HG02973 (cell line): Measurements from ENCODE around the gene B4GALNT3.
"Not testable (repeated sequence)": the region's sequence is repeated elsewhere in the genome, so short reads cannot be mapped to it uniquely, and the experiment has no call there.

Source experiments
- ATAC-seq: cut with Tn5 transposase; IDR thresholded peaks from one replicate; pipeline ENCODE4 v1.9.1; 2021; ENCODE audit warnings: moderate library complexity; ENCODE audit not compliant: unreplicated experiment

B4GALNT3 gene

DNA sequence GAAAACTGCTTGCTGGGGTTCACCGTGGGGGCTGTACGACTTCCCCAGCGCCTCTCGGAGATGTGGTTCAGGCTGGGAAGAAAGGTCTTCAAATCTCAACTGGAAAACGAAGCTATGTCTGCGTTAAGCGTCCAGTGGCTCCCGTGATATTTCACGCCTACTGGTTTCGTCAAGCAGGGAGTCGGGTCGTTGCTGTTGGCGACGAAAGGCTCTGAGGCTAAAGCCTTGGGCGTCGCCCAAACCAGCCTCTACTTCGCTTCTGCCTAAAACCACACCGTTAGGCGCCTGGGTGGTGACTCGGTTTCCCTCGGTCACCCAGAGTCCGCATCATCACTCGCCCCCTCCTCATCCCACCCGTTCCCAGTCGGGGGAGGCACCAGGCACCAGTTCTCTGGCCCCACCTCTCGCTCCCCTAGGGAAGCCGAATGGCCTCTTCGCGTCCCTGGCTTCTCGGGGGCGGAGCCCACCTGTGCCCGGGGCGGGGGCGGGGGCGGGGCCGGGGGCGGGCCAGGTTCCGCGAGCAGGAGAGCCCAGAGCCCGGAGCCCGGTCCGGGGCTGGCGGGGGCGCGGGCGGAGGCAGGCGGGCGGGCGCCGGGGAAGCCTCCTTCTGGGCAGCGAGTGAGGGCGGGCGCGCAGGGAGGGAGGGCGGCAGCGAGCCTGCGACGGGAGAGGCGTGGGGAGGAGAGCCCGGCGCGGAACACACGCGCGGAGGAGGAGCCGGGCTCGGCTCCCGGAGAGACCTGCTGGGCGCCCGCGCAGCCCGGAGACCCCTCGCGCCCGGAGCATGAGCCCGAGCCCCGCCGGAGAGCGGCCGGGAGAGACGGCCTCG is at the start of gene B4GALNT3:
B4GALNT3 (plus strand) TSS at position 510 of the 829 bp plus-strand sequence. CDS start 438 bp downstream, outside the sequence.
- ATAC-seq, result no peak

DNA sequence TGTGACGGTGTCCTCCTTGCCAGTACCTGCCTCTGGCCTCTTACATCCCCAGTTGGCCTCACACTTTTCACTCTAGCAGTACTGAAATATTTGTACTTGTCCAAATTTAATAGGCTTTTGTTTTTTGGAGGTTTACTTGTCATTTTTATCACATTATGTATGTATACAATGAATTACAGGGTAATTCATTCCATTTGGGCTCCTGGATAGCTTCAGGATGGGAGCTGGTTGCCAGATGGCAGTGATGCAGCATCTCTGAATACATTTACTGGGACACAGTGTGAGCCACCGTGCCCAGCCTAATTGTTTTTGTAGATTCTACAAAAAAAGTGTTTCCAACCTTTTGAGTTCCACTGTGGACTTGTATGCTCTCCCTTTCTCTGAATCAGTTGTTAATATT is 44.9 kb upstream of the B4GALNT3 start:
- no peak for ATAC-seq

DNA sequence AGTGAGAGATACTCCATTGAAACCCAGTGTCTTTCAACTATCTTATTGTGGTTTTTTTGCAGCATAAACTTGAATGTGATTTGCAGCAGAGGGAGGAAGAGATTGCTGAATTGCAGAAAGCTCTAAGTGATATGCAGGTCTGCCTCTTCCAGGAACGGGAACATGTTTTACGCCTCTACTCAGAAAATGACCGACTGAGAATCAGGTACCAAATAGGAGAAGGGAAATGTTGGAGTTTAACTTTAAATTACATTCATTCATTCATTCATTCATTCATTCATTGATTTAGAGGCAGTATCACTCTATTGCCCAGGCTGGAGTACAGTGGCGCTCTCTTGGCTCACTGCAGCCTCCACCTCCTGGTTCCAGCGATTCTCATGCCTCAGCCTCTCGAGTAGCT is 41.3 kb upstream of the B4GALNT3 start:
- no peak for ATAC-seq

DNA sequence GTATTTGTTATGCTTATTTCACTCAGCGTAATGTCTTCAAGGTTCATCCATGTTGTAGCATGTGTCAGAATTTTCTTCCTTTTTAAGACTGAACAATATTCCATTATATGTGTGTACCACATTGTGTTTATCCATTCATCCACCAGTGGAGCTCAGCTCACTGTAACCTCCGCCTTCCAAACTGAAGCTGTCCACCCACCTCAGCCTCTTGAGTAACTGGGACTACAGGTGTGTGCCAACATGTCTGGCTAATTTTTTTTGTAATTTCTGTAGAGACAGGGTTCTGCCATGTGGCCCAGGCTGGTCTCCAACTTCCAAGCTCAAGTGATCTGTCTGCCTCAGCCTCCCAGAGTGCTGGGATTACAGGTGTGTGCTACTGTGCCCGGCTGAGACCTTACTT is 37.2 kb upstream of the B4GALNT3 start:
- ATAC-seq, result no peak

DNA sequence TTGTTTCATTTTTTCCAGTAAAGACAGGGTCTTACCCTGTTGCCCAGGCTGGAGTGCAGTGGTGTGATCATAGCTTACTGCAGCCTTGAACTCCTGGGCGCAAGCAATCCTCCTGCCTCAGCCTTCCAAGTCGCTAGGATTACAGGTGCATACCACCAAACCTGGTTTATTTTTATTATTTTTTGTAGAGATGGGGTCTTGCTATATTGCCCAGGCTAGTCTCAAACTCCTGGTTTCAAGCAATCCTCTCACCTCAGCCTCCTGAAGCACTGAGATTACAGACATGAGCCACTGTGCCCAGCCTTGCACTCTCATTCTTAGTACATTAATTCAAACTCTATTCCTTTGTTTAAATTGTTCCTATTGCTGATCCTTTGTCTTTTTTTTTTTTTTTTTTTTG is 24.0 kb upstream of the B4GALNT3 start:
- ATAC-seq, result not testable (repeated sequence)

DNA sequence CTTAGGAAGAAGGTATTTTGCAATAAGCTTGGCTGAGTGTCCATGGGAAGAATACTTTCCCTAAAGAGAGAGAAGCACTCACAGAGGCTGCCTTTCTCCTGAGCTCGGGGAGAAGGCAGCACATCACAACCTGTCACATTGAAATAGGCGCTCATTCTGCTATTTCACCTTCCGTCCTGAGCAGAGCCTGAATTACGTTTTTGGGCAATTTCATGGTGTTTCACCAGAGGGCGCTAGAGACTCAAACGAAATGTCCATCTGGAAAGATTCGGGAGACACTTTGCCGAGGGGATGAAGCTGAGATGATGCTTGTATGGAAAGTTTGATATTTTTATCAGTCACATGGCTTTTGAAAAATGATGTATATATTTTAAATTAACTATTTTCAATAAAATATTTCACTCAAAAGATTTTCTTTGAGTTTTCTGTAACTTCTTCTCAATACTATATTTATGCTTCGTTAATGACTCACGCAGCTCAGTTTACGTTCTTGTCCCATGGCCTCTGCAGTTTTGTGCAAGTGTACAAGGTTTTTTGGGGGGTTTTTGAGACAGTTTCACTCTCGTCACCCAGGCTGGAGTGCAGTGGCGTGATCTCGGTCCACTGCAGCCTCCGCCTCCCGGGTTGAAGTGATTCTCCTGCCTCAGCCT is 17.4 kb upstream of the B4GALNT3 start:
- ATAC-seq, result no peak

DNA sequence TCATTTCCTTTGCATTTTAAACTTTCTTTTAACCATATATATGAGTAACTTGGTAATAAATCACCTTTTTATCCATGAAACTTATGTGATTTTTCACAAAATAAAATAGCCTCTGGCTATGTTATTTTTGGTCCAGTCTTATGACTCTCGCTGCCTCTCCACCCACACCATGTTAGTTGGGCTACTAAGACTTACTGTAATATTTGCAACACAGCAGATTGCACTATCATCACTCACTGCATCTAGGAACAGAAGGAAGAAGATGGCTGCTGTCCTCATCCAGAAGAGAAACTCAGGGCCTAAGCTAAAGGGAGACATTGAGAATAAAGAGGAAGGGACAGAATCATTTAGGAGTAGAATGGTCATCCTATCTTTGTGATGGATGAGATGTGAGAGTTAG is 12.6 kb upstream of the B4GALNT3 start:
- no peak for ATAC-seq

DNA sequence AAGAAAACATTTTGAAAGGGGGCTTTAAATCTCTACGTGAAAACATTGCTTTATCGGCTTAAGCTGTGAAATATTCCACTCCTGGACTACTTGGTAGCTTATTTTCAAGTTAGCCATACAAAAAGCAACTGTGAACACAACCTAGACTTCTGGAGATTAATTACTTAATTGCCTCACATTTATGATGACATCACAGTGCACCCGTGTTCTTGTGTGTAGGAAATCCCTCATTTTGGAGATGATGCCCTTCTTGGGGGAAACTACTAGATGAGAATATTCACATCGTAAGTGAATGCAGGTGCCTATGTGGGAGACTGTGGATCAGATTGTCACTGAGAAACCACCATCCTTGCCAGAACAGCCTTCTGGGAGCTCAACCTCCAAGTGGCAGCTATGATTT is 10.5 kb upstream of the B4GALNT3 start:
- no peak for ATAC-seq

DNA sequence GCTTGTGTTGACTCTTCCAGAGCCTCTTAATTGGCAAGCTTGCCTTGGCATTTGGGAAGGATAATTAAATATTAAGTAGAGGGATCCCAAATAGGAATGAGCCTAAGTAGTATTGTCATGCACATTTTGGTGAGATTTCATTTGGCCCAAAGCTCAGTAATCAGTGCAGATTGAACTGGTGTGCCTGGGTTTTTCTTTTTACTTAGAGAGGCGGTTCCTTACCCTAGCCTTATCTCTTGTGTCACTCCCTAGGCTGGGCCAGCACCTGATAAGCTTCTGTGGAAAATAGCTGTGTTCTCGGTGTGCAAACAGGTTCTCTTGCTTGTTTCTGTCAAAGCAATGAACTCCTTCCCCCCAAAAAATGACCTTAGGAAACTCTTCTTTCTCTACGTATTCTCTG is 9.3 kb upstream of the B4GALNT3 start:
- ATAC-seq, result no peak

DNA sequence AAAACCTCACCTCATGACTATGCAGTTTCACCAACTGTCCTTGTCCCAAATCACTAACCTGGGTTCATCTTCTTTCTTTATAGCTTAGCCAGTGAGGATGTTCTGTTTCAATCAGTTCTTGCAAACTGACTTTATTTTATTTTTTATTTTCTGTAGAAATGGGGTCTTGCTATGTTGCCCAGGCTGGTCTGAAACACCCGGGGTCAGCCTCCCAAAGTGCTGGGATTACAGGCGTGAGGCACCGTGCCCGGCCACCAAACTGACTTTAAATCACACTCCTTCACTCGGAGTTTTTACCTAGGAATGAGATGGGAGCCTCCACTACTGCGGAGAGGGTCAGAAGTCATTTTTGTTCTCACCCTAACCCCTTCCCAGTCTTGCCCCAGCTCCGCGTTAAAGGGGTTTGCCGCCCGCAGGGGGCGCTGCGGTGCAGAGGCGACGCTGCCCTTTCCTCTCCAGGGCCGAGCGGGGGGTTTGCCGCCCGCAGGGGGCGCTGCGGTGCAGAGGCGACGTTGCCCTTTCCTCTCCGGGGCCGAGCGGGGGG is 7.0 kb upstream of the B4GALNT3 start:
- no peak for ATAC-seq

DNA sequence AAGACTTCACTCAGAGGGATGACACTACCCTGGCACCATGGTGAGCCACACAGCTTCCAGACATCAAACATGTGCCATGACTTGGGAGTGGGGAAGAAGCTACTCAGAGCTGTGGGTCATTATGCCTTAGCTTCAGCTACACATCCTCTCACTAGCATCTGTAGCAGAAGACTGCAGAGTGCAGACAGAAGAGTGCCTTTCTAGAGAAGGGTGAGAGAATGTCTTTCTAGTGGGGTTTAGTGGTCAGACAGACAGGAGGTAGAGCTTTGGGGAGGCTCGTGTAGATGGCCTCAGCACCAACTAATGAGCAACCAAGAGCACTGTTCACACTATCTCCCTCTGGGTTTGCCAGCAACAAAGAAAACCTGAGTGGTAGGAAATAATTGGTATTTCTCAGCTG is 4.9 kb upstream of the B4GALNT3 start:
- no peak for ATAC-seq

DNA sequence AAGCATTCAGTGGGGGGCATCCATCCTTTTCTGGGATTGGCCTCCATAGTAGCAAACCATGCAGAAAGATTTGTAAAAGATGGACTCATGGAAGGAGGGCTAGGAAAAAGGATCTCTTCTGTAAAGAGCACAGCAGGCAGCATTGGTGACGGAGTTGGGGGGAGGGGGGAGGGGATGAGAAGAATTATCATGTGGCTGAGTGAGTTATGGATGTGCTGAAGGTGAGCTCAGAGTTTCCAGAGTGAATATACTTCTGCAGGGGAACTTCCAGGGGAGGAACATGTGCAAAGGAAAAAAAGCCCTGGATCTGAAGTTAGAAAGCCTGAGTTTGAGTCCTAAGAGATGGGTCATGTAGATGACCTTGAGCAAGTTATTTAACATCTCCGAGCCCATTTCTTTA is 3.9 kb upstream of the B4GALNT3 start:
- no peak for ATAC-seq

DNA sequence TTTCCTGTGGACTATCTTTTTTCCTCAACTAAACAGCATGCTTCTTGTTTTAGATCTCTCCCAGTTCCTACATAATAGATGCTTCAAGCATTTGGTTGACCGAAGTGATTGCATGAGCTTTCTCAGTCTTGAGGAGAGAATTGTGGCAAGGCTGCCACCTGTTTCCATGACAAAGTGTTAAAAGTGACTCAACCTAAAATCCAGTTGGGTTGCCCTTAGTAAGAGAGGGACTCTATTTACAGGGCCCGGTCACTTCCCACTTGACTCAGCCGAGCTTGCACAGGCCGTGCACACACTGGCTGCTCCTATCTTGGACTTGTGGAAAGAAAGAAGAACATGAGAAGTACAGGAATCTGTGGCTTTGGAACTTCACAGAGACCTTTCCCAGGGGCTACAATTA is 2.1 kb upstream of the B4GALNT3 start:
- ATAC-seq, result no peak

DNA sequence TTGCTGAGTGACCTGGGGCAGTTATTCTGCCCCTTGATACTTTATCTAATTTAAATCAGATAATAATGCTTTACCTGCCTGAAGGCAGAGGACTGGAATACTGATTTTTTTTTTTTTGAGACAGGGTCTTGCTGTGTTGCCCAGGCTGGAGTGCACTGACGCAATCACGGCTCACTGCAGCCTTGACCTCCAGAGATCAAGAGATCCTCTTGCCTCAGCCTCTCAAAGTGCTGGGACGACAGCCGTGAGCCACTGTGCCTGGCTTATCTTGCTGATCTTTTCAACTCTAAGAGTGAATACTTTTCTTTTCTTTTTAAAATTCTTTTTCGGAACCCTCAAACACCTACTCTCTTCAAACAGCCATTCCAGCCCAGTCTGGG is 699 bp upstream of the B4GALNT3 start:
- ATAC-seq, result no peak

DNA sequence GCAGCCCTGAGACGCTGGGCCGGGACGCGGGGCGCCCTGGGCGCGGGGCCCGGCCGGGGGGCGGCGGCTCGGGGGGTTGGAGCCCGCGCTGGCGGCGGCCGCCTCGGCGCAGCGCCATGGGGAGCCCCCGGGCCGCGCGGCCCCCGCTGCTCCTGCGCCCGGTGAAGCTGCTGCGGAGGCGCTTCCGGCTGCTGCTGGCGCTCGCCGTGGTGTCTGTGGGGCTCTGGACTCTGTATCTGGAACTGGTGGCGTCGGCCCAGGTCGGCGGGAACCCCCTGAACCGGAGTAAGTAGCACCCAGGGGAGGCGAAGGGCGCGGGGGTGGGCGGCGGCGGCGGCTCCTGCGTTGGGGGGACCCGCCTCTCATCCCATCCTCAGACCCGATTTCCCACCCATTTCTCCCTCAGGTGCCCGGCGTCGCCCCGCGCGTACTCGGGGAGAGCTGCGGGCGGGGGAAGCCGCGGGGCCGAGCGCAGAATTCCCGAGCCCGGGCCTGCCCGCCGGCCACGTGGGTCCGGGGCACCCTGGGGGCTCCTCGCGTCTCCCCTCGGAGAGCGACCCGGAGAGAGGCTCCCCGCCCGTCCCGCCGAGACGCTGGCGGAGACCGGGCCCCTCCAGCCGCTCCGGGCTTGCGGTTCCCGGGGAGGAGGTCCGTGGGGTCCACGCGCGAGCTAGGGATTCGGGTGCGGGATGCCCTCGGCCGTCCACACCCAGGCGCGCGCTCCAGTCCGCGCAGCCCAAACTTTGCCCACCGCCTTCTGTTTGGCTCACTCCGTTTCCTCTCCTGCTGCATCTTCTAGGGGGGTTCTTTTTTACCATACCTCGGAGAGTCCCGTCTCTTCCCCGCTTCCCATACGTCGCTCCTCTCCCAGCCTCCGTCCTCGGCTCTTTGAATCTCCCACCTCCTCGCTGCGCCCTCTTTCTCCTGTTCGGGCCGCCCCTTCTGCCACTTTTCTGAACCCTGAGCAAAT is 807 bp downstream of the B4GALNT3 start:
- no peak for ATAC-seq

DNA sequence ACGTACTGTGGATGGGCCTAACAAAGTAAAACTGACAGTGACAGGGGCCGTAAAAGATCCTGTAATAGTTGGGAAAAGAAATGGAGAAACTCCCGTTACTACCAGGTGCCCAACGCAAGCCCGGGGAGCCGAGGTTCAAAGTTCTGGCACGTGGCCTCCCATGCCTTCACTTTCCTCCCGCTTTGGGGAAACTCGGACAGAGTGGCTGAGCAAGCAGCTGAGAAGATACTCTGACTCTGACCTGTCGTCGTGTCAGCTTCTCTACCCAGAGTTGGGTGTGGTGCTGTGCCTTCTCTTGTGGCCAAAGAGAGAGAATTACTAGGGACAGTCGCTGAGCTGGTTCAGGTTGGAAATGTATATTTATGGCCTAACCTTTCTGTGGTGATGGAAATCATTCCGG is 1.7 kb downstream of the B4GALNT3 start:
- no peak for ATAC-seq

DNA sequence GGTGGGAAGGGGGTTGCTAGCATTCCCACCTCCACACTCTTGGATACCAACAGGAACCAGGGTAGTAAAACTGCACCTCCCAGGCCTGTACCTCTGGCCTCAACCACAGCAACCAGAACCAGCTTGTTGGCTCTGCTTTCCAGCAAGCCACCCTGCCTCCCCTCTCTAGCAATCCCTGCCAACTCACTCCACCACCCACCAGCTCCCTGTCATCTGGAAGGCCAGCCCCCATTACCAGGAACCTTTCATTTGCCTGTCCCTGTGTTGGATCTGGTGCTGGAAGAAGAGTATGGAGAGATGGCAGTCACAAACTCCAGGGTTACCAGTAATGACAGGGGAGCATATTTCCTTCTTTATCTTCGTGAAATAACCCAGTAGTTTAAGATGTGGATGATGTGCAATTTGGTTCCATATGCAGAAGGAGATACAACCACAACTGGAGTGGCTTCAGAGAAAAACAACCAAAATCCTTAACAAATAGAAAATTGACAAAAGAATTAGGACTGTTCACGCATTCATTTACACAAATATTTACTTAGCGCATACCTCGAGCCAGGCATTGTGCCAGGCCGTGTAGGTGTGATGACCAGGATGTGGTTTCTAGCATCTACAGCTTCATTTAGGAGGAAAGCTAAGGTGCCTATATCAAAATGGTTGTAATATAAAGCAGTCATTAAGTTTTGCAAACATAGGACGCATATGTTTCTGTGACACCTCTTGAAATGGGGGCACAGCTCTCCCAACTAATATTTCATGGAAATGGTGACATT is 3.4 kb downstream of the B4GALNT3 start:
- no peak for ATAC-seq

DNA sequence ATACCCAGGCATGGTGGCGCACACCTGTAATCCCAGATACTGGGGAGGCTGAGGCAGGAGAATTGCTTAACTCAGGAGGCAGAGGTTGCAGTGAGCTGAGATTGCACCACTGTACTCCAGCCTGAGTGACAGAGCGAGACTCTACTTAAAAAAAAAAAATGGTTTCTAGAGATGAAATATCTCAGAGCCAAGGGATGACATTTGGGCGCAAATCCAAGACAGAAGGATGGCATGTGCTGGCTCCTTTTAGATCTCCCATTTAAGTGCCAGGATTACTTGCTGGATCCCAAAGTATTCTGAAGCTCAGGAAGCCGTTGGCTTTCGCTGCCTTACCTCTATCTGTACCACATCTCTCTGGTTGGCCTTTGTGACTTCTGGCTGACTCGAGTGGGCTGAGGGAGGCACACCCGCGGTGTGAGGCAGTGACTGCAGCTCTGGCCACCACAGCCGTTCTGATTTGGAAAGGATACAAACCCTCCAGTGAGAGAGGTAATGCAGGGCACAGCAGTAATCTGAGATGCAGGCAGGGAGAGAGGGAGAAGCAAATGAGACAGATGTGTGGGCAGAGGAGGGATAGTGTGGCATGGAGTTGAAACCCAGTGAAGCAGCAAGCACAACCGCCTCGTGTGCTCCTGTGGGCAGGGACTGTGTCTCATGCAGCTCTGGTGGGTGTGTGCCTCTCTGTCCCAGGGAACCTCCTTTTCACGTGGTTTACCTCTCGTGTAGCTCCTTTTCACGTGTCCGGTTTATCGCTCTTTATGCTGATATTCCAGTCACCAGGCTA is 4.9 kb downstream of the B4GALNT3 start:
- ATAC-seq, result no peak

DNA sequence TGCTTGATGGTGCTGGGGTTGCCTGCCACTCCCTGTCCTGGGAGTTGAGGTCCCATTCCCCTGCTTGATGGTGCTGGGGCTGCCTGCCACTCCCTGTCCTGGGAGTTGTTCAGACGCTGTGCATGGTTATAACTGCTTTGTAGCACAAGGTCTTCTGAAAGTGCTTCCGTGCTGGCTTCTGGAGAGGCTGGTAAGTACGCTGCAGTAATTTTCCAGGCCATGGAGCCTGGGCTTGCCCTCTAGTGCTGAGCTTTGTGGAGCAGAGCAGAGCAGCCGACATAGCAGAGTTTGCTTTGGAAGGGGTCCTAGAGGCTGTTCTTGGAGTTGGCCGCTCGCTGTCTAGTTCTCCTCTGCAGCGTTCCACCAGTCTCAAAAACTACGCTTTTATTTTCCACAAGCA is 6.3 kb downstream of the B4GALNT3 start:
- ATAC-seq, result no peak

DNA sequence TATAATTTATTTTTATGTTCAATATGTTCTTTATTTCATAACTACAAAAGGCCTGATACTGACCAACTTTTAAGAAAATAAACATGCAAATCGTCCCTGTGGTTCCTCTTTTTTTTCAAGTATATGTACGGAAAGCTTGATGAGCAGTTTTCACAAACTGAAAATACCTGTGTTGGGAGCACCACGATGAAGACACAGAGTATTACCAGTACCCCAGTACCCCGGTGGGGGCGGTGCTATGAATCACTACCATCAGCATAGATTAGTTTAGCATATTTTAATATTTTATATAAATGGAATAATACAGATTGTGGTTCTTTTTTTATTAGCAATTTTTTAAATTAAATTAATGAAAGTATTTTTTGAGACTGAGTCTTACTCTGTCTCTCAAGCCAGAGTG is 7.0 kb downstream of the B4GALNT3 start:
- ATAC-seq, result no peak
